Heart left ventricle (tissue), 16 donors: ENCODE results near the gene TOGARAM2. TPM values are rescaled to one million over a fixed set of nuclear protein-coding genes. Genes with fewer than 3 reads are reported as not detected.

ENCODE experiments used
- ATAC-seq, 4 donors: fragments of 200-7000 bp; cut with Tn5 transposase; one replicate each; pipeline ENCODE4 v1.9.1; 2020 to 2022; ENCODE audit warnings: moderate library complexity in 4 of 4, mild to moderate bottlenecking in 3 of 4, moderate number of reproducible peaks in 1 of 4
- DNase-seq, 5 donors: peaks; one replicate each; pipeline ENCODE4 v3.0.0-alpha.2; 2020
- H3K27ac ChIP-seq, 12 donors: fragments of 200-600 bp; sonication (generic) in 4 of 12; one replicate each; pipeline versions ENCODE4 v1.5.0 to v1.8.0; 2016 to 2022; ENCODE audit warnings: mild to moderate bottlenecking in 2 of 12
- H3K27me3 ChIP-seq, 9 donors: fragments of 200-600 bp; sonication (generic) in 2 of 9; one replicate each; pipeline versions ENCODE4 v1.5.1 to v1.8.0; 2016 to 2022; ENCODE audit warnings: mild to moderate bottlenecking in 3 of 9
- H3K36me3 ChIP-seq, 9 donors: fragments of 200-600 bp; sonication (generic) in 2 of 9; one replicate each; pipeline versions ENCODE4 v1.5.0 to v1.8.0; 2018 to 2022; ENCODE audit warnings: mild to moderate bottlenecking in 2 of 9
- H3K4me1 ChIP-seq, 12 donors: fragments of 200-600 bp; sonication (generic) in 4 of 12; one replicate each; pipeline versions ENCODE4 v1.5.0 to v1.8.0; 2016 to 2022; ENCODE audit warnings: mild to moderate bottlenecking in 3 of 12
- H3K4me3 ChIP-seq, 12 donors: fragments of 200-600 bp; sonication (generic) in 4 of 12; one replicate each; pipeline versions ENCODE4 v1.5.0 to v1.8.0; 2017 to 2022; ENCODE audit warnings: mild to moderate bottlenecking in 9 of 12, moderate library complexity in 4 of 12
- H3K9me3 ChIP-seq, 12 donors: fragments of 200-600 bp; sonication (generic) in 4 of 12; one replicate each; pipeline versions ENCODE4 v1.5.0 to v1.8.0; 2016 to 2022; ENCODE audit warnings: mild to moderate bottlenecking in 1 of 12
- POLR2A ChIP-seq, 2 donors: fragments of 450-650 bp; IDR thresholded peaks; one replicate each; pipeline ENCODE4 v1.6.1; 2017; ENCODE audit warnings: antibody characterized with exemption in 2 of 2, mild to moderate bottlenecking in 2 of 2, moderate library complexity in 2 of 2
- WGBS, 4 donors: extraction: QIAGEN DNeasy Blood & Tissue Kit in 2 of 4; methylation state at CpG; one replicate each; pipeline versions ENCODE4 v1.1.5 to v1.1.7; 2013 to 2018; 5-methylcytosine and 5-hydroxymethylcytosine counted together
- intact Hi-C, 10 donors: fragments of 100-400 bp; cut with DNase I; formaldehyde crosslinking; loops; one replicate each; pipeline versions ENCODE4 v1.11.1 to v1.14.2; 2022
- polyA plus RNA-seq, 2 donors: library from polyadenylated mRNA; stranded (reverse); fragments of 200-250 nt; gene quantifications; one replicate each; pipeline ENCODE4 v1.2.3, GENCODE V29; 2013
- total RNA-seq, 9 donors: library from RNA; depleted of rRNA in 2 of 9; stranded (reverse); fragments of >200 nt in 2 of 9; fragmentation: NEBNext Ultra II Directional in 3 of 9; extraction: Animal tissue kit (Norgen Biotek cat#: 25700) in 3 of 9; gene quantifications; one replicate each; pipeline versions ENCODE4 v1.1.0 to v1.2.4, GENCODE V29; 2016 to 2023
- TF ChIP-seq, protein P1 (sequence below), 12 donors: fragments of 200-600 bp; sonication (generic) in 4 of 12; IDR thresholded peaks; one replicate each; pipeline versions ENCODE4 v1.5.0 to v1.8.0; 2018 to 2022; ENCODE audit warnings: antibody characterized with exemption in 12 of 12, mild to moderate bottlenecking in 5 of 12
- donor health status: ischemic (EF 13 %, LVEDD 7.1; RV severe dilation, severe dysfunction).
- donor health status: healthy with polysubstance abuse.
- donor health status: DM: no; HTN: yes; CAD: no.
- donor health status: DM: no; HTN: no; CAD: no.
- donor health status: ischemic (EF 25% LVEDD 6.9; RV normal size, moderate dysfunction).
- donor health status: ischemic (EF 25% LVEDD 5.7; RV mildly dilated, moderate dysfunction).
- donor health status: healthy.
- donor health status: DM: yes; HTN: yes; CAD: no.
- donor health status: ischemic (EF 35%, LVEDD 5.7; RV mildly dilated, moderate dysfunction).
- donor health status: nonischemic (EF 11% LVEDD 7.7; RV severe dilation, severe dysfunction).
- donor health status: DM: yes; HTN: yes; CAD: no.
- donor health status: PGD.
- donor health status: ischemic (EF 29% LVEDD 5.4; RV normal size, mild dysfunction).
- donor health status: nonischemic (EF 23%, LVEDD 6.1; RV moderate dilation, normal function).

The TOGARAM2 gene
- total and polyA plus RNA-seq, 11 donors, result 0.24 to 23.9 (median 6.2) TPM

GRCh38 chr2:29009270-29009669 is 28.2 kb downstream of the TOGARAM2 start:
- no peak overlapping the region for H3K4me3 ChIP-seq
- intact Hi-C loops, result no loop called here
- H3K27me3 ChIP-seq, result no peaks in the 10 kb centered on the region
- no peak for ATAC-seq
- WGBS, 4 donors, result 91 to 94% (median 93%) methylated on average over 9 of the region's 9 CpGs
- peaks cover 6 to 52% (median 38%) of the 10 kb centered on the region in 12 donors for H3K4me1 ChIP-seq
- TF ChIP-seq, protein P1, sequence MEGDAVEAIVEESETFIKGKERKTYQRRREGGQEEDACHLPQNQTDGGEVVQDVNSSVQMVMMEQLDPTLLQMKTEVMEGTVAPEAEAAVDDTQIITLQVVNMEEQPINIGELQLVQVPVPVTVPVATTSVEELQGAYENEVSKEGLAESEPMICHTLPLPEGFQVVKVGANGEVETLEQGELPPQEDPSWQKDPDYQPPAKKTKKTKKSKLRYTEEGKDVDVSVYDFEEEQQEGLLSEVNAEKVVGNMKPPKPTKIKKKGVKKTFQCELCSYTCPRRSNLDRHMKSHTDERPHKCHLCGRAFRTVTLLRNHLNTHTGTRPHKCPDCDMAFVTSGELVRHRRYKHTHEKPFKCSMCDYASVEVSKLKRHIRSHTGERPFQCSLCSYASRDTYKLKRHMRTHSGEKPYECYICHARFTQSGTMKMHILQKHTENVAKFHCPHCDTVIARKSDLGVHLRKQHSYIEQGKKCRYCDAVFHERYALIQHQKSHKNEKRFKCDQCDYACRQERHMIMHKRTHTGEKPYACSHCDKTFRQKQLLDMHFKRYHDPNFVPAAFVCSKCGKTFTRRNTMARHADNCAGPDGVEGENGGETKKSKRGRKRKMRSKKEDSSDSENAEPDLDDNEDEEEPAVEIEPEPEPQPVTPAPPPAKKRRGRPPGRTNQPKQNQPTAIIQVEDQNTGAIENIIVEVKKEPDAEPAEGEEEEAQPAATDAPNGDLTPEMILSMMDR (IDR thresholded peaks at IDR 0.05), result no peak
- no peak for TF ChIP-seq POLR2A (IDR thresholded peaks at IDR 0.05)
- no peaks in the 10 kb centered on the region for H3K9me3 ChIP-seq
- DNase-seq, result no peak
- peak overlapping the region in 4 of 12 donors; percentile 87 to 95 (median 94) for H3K27ac ChIP-seq
- H3K36me3 ChIP-seq, result no peaks in the 10 kb centered on the region

DNA sequence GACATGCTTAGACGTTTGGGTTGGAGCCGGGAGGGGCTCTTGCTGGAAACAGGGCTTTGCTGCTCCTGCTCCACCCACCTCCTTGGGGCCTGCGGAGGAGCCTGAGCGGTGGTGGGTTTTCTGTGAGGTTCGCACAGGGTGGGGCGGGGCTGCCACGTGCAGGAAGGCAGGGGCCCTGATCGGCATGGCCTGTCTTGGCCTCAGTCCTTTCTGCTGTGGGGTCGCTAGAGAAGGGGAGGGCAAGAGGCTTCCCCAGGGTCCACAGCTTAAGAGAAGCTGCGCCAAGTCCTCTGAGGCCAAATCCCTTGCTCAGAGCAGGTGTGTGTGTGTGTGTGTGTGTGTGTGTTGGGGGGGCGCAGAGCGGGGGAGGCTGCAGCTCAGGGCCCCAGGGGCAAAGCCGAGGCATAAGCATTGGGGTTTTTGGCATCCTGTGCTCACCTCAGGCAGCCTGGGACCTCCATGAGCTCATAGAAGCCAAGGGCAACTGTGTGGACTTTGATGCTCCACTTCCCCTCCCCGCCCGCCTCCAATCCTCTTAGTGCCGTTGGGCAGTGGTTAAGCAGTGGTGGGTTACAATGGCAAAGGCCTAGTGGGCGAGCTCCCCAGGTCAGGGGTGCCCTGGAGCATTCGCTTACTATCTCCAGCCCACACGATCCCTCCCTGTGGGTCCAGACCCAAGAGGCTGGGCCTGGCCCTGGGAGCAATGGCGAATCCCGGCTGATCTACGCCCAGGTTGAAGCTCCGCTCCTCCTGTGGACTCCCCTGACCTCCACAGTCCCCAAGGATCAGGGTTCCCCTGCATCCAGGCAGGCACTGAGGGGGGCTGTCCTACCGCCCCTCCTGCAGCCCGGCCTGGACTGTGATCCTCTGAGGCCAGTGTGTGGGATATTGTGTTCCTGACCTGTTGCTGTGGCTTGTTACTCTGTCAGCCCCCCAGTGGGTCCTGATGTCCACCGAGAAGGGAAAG is 28.9 kb downstream of the TOGARAM2 start:
- Histone ChIP-seq H3K36me3 (no peaks in the 10 kb centered on the region), H3K9me3 (no peaks in the 10 kb centered on the region), H3K27ac (peak overlapping the region; percentile 80 to 98 (median 88)), H3K4me3 (no peak overlapping the region), H3K4me1 (peaks cover 6 to 59% (median 44%) of the 10 kb centered on the region in 12 donors), H3K27me3 (no peaks in the 10 kb centered on the region)
- intact Hi-C loops, result loop anchor here in 6 of 10 donors (2.0 to 10.0 kb wide), 6 partner anchors 29 to 107 kb away; partner anchors contain the start of genes CLIP4 (in 2 of the 6) and TOGARAM2 (in 1 of the 6)
- peak in 1 of 5 donors; percentile 25 for DNase-seq
- ATAC-seq, result no peak
- TF ChIP-seq POLR2A (IDR thresholded peaks at IDR 0.05), result no peak
- TF ChIP-seq, protein P1 (IDR thresholded peaks at IDR 0.05), result no peak
- 81 to 91% (median 83%) methylated on average over 18 to 26 of the region's 26 CpGs for WGBS, 4 donors

DNA sequence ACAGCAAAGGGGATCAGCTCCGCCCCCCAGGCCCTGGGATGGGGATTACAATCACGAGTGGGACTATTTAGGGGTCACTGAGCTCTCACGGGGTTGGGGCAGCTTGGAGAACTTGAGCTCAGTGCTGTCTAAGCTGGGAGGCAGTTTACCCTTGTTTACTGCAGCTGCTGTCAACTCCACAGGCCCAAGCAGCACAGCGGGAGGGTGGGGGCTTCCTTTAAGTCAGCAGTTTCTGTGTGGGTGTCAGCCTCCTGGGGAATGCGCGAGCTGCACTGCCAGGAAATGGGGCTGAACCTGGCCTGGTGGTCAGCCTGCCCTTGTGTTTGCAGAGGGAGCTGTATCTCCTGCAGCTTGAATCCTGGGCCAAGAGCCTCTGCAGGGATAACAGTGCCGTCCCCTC is 29.8 kb downstream of the TOGARAM2 start:
- Histone ChIP-seq H3K9me3 (no peaks in the 10 kb centered on the region), H3K27me3 (no peaks in the 10 kb centered on the region), H3K4me3 (no peak overlapping the region), H3K27ac (peak overlapping the region; percentile 80 to 98 (median 88)), H3K36me3 (no peaks in the 10 kb centered on the region), H3K4me1 (peaks cover 6 to 68% (median 52%) of the 10 kb centered on the region in 12 donors)
- WGBS, 4 donors, result 19 to 29% (median 24%) methylated on average over 5 to 7 of the region's 7 CpGs
- intact Hi-C loops, result loop anchor here in 6 of 10 donors (2.0 to 10.0 kb wide), 6 partner anchors 30 to 106 kb away; partner anchors contain the start of genes CLIP4 (in 2 of the 6) and TOGARAM2 (in 1 of the 6)
- ATAC-seq (peak in 3 of 4 donors; percentile 0 to 6 (median 6)), DNase-seq (peak in 4 of 5 donors; percentile 60 to 69 (median 66))
- TF ChIP-seq, protein P1 (IDR thresholded peaks at IDR 0.05), result no peak
- no peak for TF ChIP-seq POLR2A (IDR thresholded peaks at IDR 0.05)
